GM19324 (cell line): ENCODE measurements around the gene PAK1.
"Not testable (repeated sequence)": the region's sequence is repeated elsewhere in the genome, so short reads cannot be mapped to it uniquely, and the experiment has no call there.

Source experiments
- ATAC-seq: cut with Tn5 transposase; IDR thresholded peaks from one replicate; pipeline ENCODE4 v1.9.1; 2021; ENCODE audit warnings: mild to moderate bottlenecking, moderate library complexity; ENCODE audit not compliant: unreplicated experiment, low FRiP score

PAK1 gene

GRCh38 chr11:77318600-77318999 lies 155.3 kb downstream of the PAK1 start:
- ATAC-seq = no peak

GRCh38 chr11:77316733-77317342 lies 157.1 kb downstream of the PAK1 start:
- ATAC-seq = no peak

GRCh38 chr11:77312107-77312506 lies 161.8 kb downstream of the PAK1 start:
- no peak for ATAC-seq

- ATAC-seq = no peak
Observed at GRCh38 chr11:77311701-77312100, 162.2 kb downstream of the PAK1 start.

- ATAC-seq = no peak
Observed at GRCh38 chr11:77310721-77311120, 163.2 kb downstream of the PAK1 start.

GRCh38 chr11:77309401-77310085 lies 164.4 kb downstream of the PAK1 start:
- ATAC-seq = no peak

- ATAC-seq = no peak
Observed at GRCh38 chr11:77308838-77309237, 165.1 kb downstream of the PAK1 start.

GRCh38 chr11:77303328-77303727 lies 170.6 kb downstream of the PAK1 start:
- no peak for ATAC-seq

GRCh38 chr11:77302752-77303151 lies 171.1 kb downstream of the PAK1 start:
- no peak for ATAC-seq

GRCh38 chr11:77301510-77301909 lies 172.4 kb downstream of the PAK1 start, which contains the start of gene GDPD4:
GDPD4 (minus strand) TSS chr11:77301686; CDS start chr11:77285137, 16,549 bp downstream.
- ATAC-seq = no peak

GRCh38 chr11:77300695-77301094 lies 173.2 kb downstream of the PAK1 start:
- no peak for ATAC-seq

GRCh38 chr11:77300028-77300427 lies 173.9 kb downstream of the PAK1 start:
- ATAC-seq = not testable (repeated sequence)

GRCh38 chr11:77299528-77299993 lies 174.3 kb downstream of the PAK1 start:
- no peak for ATAC-seq

GRCh38 chr11:77294040-77294439 lies 179.9 kb downstream of the PAK1 start:
- no peak for ATAC-seq

- ATAC-seq = no peak
Observed at GRCh38 chr11:77289737-77290136, 184.2 kb downstream of the PAK1 start.

GRCh38 chr11:77287615-77288273 lies 186.2 kb downstream of the PAK1 start:
- ATAC-seq = no peak

GRCh38 chr11:77287136-77287535 lies 186.8 kb downstream of the PAK1 start:
- no peak for ATAC-seq

- ATAC-seq = no peak
Observed at GRCh38 chr11:77284476-77285468, 189.1 kb downstream of the PAK1 start.

GRCh38 chr11:77283101-77283500 lies 190.8 kb downstream of the PAK1 start:
- ATAC-seq = no peak
